Testis (tissue), 3 donors: ENCODE measurements around the gene MAPKAP1. TPM values are rescaled to one million over a fixed set of nuclear protein-coding genes. Genes with fewer than 3 reads are reported as not detected.
"Not testable (repeated sequence)": the region's sequence is repeated elsewhere in the genome, so short reads cannot be mapped to it uniquely, and the experiment has no call there.

Experiments
- DNase-seq: peaks from one replicate; pipeline ENCODE4 v3.0.0-alpha.2; 2019
- H3K27ac ChIP-seq, 2 donors: fragments of 200-600 bp; sonication (generic); one replicate each; pipeline ENCODE4 v1.5.1; 2019
- H3K27me3 ChIP-seq: fragments of 200-600 bp; sonication (generic); one replicate; pipeline ENCODE4 v1.5.1; 2019
- H3K36me3 ChIP-seq: fragments of 200-600 bp; sonication (generic); one replicate; pipeline ENCODE4 v1.5.1; 2017; ENCODE audit warnings: low read depth; ENCODE audit errors: missing control alignments
- H3K4me1 ChIP-seq: fragments of 200-600 bp; sonication (generic); one replicate; pipeline ENCODE4 v1.5.1; 2019
- H3K4me3 ChIP-seq, 2 donors: fragments of 200-600 bp; sonication (generic); one replicate each; pipeline ENCODE4 v1.5.1; 2017 to 2019
- H3K9me3 ChIP-seq: fragments of 200-600 bp; sonication (generic); one replicate; pipeline ENCODE4 v1.5.1; 2017
- POLR2A ChIP-seq: fragments of 450-650 bp; IDR thresholded peaks from one replicate; pipeline ENCODE4 v1.6.1; 2017; ENCODE audit warnings: antibody characterized with exemption, mild to moderate bottlenecking, moderate library complexity
- WGBS, 2 donors: methylation state at CpG; one replicate each; pipeline ENCODE4 v1.1.5; 2018; 5-methylcytosine and 5-hydroxymethylcytosine counted together
- intact Hi-C: fragments of 100-400 bp; cut with DNase I; formaldehyde crosslinking; loops from one replicate; pipeline ENCODE4 v1.15.1; 2023; ENCODE audit warnings: low total_unique reads
- polyA plus RNA-seq: library from polyadenylated mRNA; stranded (reverse); fragments of 350-450 nt; fragmentation: Illumina TruSeq; extraction: RNeasy Lipid Tissue Mini Kit (QIAGEN cat#74804); gene quantifications from one replicate; pipeline ENCODE4 v1.2.3, GENCODE V29; 2014; ENCODE audit warnings: low read depth, low replicate concordance; ENCODE audit not compliant: insufficient read depth
- total RNA-seq, 2 donors: library from RNA; depleted of rRNA; stranded (reverse); fragments of >200 nt; gene quantifications; one replicate each; pipeline ENCODE4 v1.2.3, GENCODE V29; 2016
- TF ChIP-seq, protein P1 (sequence below), 3 experiments: fragments of 450-650 bp in 2 of 3; fragments of 200-600 bp in 1 of 3; sonication (generic) in 1 of 3; IDR thresholded peaks; one replicate each; pipeline ENCODE4 v1.5.1; 2016 to 2019; ENCODE audit warnings: antibody characterized with exemption in 3 of 3, mild to moderate bottlenecking in 2 of 3, moderate library complexity in 1 of 3

Gene MAPKAP1
- total and polyA plus RNA-seq, 3 donors from 2014 or later: 112 to 135 (median 115) TPM

DNA sequence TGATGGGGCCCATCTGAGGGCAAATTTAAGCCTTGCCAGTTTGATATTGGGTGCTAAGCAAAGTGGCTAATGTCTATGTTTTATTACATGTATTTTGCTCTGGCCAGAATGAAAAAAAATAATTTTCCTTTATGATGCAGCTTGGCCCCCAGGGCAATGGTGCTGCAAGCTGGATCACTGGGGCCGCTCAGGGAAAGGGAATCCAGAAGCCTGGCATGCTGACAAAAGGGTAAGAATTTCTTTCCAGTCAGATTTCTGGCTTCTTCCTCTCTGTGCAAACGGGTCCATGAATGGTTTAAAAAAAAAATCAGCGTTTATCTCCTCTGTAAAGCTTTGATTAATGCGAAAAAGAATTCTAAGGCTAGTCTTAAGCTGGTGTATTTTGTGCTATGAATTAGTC is 138.4 kb downstream of the MAPKAP1 start:
- 82 to 90% methylated on average over 4 of the region's 4 CpGs for WGBS, 2 donors
- intact Hi-C loops: no loop called here
- no peaks in the 10 kb centered on the region for H3K27me3 ChIP-seq
- no peak for DNase-seq
- H3K36me3 ChIP-seq: no peaks in the 10 kb centered on the region
- no peak overlapping the region for H3K27ac ChIP-seq
- no peaks in the 10 kb centered on the region for H3K9me3 ChIP-seq
- no peak for TF ChIP-seq POLR2A
- TF ChIP-seq, protein P1, sequence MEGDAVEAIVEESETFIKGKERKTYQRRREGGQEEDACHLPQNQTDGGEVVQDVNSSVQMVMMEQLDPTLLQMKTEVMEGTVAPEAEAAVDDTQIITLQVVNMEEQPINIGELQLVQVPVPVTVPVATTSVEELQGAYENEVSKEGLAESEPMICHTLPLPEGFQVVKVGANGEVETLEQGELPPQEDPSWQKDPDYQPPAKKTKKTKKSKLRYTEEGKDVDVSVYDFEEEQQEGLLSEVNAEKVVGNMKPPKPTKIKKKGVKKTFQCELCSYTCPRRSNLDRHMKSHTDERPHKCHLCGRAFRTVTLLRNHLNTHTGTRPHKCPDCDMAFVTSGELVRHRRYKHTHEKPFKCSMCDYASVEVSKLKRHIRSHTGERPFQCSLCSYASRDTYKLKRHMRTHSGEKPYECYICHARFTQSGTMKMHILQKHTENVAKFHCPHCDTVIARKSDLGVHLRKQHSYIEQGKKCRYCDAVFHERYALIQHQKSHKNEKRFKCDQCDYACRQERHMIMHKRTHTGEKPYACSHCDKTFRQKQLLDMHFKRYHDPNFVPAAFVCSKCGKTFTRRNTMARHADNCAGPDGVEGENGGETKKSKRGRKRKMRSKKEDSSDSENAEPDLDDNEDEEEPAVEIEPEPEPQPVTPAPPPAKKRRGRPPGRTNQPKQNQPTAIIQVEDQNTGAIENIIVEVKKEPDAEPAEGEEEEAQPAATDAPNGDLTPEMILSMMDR (IDR thresholded peaks at IDR 0.05): no peak
- no peaks in the 10 kb centered on the region for H3K4me1 ChIP-seq
- no peak overlapping the region for H3K4me3 ChIP-seq

DNA sequence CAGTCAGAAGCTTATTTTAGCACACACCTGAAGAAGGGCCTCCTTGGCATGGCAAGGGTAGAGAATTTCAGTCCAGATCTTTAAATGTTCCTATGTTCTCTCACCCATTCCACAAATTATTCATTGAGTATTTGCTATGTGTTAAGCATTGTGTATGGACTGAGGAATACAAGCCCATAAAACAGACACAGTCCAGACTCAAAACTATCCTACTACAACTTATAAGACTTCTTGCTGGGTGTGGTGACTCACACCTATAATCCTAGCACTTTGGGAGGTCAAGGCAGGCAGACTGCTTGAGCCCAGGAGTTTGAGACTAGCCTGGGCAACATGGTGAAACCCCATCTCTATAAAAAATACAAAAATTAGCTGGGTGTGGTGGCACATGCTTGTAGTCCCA is 141.0 kb downstream of the MAPKAP1 start:
- H3K4me3 ChIP-seq, DNase-seq, H3K27me3 ChIP-seq, intact Hi-C loops, H3K4me1 ChIP-seq, H3K36me3 ChIP-seq, H3K27ac ChIP-seq, H3K9me3 ChIP-seq: not testable (repeated sequence)

DNA sequence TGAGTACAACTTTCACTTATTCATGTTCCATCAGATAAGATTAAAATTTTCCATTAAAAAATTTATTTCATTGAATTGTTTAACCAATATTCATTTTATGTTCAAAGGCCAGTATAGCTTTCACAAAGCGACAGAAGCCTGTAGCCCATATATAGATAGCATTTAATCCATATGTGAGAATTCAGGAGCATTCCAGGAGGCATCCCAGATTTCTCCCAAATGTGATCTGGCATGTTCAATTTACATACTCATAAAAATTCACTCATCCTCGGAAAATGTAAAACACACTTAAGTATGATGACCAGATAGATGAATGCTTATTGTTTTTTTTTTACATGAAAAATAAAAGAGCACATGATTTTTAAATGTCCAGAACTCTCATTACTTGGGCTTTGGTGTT is 141.9 kb downstream of the MAPKAP1 start:
- intact Hi-C loops: no loop called here
- no peaks in the 10 kb centered on the region for H3K9me3 ChIP-seq
- DNase-seq: no peak
- no peaks in the 10 kb centered on the region for H3K4me1 ChIP-seq
- TF ChIP-seq, protein P1 (IDR thresholded peaks at IDR 0.05): no peak
- TF ChIP-seq POLR2A: no peak
- no peaks in the 10 kb centered on the region for H3K36me3 ChIP-seq
- WGBS, 2 donors: 94 to 99% methylated on average over 2 of the region's 2 CpGs
- H3K4me3 ChIP-seq: no peak overlapping the region
- no peaks in the 10 kb centered on the region for H3K27me3 ChIP-seq
- no peak overlapping the region for H3K27ac ChIP-seq

DNA sequence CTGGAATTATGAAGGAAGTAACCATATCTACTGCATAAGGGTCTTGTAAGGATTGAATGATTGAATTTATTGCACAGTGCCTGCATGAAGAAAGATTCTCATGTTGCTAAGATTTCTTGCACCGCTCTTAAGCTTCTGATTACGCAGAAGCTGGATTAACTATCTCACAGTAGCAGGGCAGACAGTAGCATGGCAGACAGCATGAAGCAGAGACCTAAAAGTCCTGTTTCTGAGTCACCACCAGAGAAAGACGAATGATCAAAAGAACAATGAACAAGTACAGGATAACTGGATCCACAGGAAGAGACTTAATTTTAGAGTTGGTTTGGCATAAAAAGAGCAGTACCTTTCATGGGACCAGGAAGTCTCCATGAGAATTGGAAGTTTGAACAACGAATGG is 142.4 kb downstream of the MAPKAP1 start:
- Histone ChIP-seq H3K9me3 (no peaks in the 10 kb centered on the region), H3K27ac (no peak overlapping the region), H3K4me3 (no peak overlapping the region), H3K4me1 (no peaks in the 10 kb centered on the region), H3K36me3 (no peaks in the 10 kb centered on the region), H3K27me3 (no peaks in the 10 kb centered on the region)
- intact Hi-C loops: no loop called here
- no peak for TF ChIP-seq POLR2A
- TF ChIP-seq, protein P1 (IDR thresholded peaks at IDR 0.05): no peak
- DNase-seq: no peak
- 95 to 96% methylated on average over 4 of the region's 4 CpGs for WGBS, 2 donors

DNA sequence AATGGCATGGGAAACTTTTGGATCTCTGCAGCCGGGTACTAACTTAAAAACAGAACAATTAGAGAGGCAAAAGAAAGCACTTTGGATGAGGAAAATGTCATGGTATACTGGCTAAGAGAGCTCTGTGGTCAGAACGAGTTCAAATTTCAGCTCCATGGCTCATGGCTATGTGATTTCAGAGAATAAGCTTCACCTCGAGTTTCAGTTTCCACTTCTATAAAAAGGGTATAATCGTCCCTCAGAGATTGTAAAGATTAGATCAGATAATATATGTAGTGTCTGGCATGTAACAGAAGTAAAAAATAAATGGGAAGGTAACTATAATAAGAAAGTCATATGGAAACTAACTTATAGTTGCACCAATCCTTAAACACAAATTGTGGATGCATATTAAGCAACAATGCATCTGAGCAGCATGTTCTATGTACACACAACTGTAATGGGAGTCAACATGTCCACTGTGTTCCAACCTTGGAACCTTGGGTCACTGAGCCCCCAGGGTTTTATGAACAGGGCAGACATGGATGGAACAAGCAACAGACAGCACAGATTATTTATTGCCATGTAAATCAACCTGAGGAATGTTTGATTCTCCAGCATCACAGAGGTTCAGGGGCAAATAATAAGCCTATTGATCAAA is 145.4 kb downstream of the MAPKAP1 start:
- no peaks in the 10 kb centered on the region for H3K9me3 ChIP-seq
- DNase-seq: no peak
- no peaks in the 10 kb centered on the region for H3K4me1 ChIP-seq
- no peaks in the 10 kb centered on the region for H3K27me3 ChIP-seq
- TF ChIP-seq, protein P1 (IDR thresholded peaks at IDR 0.05): no peak
- no peak for TF ChIP-seq POLR2A
- intact Hi-C loops: no loop called here
- H3K36me3 ChIP-seq: no peaks in the 10 kb centered on the region
- no peak overlapping the region for H3K4me3 ChIP-seq
- WGBS, 2 donors: 67 to 68% methylated on average over 4 of the region's 4 CpGs
- no peak overlapping the region for H3K27ac ChIP-seq
